Cardiac fibroblast (primary cell): ENCODE data around the gene NRGN.

Experiments used
- DNase-seq, 2 donors: peaks; one replicate each; pipeline versions ENCODE4 v3.0.0 to v3.0.0-alpha.2; 2010; ENCODE audit warnings: low read depth in 2 of 2
- H3K4me3 ChIP-seq, 2 donors: replicated peaks in 1 of 2; 1 replicate in 1 of 2; 2 replicates in 1 of 2; pipeline ENCODE4 v1.5.1; 2011; ENCODE audit warnings: low read depth in 2 of 2, low read length in 2 of 2, mild to moderate bottlenecking in 2 of 2, moderate library complexity in 1 of 2
- CTCF ChIP-seq: IDR thresholded peaks from one replicate; pipeline ENCODE4 v1.5.1; 2011; ENCODE audit warnings: low read depth, mild to moderate bottlenecking, low read length, inconsistent platforms

Gene NRGN

DNA sequence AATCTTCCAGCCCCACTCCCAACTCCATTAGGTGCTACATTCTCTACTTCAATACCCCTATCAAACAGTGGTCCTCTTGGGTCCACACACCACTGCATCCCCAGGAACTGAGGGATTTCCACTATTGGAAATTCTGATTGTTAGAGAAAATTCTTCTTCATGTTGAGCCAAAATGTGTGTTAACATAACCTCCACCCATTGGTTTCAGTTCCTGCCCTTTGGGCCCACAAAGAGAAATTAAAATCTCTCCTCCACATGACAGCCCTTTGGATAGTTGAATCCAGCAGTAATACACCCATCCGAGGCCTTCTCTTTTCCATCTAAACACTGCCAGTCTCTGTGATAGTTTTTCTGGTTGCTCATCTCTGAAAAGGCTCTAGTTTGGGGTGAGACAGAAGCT is 10.2 kb downstream of the NRGN start:
- no peak for DNase-seq
- TF ChIP-seq CTCF: no peak
- H3K4me3 ChIP-seq: no peak overlapping the region

DNA sequence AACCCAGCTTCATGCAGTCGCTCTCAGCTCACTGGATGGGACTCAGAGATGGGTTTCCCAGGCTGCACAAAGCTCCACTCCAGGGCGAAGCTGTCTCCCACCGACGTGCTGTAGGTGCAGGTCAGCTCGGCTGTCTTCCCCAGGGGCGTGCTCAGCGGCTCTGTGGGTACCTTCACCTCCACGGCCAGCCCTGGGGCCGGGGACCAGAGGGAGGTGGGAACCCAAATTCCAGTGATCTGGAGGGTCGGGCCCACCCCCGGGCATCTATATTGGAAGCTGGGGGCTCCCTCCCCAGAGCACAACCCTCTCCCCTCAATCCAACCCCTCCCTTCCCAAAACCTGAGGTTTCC is 11.6 kb downstream of the NRGN start:
- no peak for DNase-seq
- no peak for TF ChIP-seq CTCF
- H3K4me3 ChIP-seq: no peak overlapping the region

- DNase-seq: no peak
- no peak for TF ChIP-seq CTCF
These were observed 12.2 kb downstream of the NRGN start, which contains the start of gene VSIG2 for GRCh38 chr11:124751741-124752470. TSS of gene VSIG2 (minus strand) at chr11:124752255. CDS start at chr11:124752137, 118 bp downstream.

DNA sequence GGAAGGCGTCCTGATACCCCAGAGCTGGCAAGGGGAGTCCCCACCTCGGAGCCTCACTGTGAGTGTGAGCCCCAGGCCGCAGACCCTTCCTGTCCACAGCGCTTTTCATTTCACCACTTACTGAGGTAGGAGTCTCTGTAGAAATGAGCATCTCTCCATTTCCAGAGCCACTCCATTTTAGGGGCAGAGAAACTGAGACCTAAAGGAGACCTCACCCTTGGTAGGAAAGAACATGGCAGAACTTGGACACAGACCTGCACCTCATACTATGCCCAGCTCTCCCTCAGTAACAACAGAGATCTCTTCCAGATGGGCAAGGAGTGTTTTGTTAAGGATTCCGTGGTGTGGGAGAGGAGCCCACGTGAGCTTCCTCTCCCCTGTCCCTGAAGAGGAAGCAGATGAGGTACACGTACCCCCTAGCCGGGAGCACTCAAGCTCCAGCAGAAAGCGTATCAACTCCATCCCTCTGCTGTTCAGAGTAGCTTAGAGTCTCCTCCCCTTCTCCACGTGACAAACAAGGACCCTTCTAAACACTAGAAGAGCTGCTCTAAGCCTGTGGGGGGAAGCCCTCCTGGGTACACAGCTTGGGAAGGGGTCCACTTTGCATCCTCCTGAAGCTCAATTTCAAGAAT is 12.8 kb downstream of the NRGN start:
- DNase-seq: no peak
- no peak for TF ChIP-seq CTCF
- H3K4me3 ChIP-seq: no peak overlapping the region

More at GRCh38 chr11:124751741-124752470, 12.2 kb downstream of the NRGN start, which contains the start of gene VSIG2:
- H3K4me3 ChIP-seq: no peak within 1 kb of the TSS

GRCh38 chr11:124753205-124753604 is 13.5 kb downstream of the NRGN start:
- H3K4me3 ChIP-seq: no peak overlapping the region
- DNase-seq: no peak
- no peak for TF ChIP-seq CTCF

DNA sequence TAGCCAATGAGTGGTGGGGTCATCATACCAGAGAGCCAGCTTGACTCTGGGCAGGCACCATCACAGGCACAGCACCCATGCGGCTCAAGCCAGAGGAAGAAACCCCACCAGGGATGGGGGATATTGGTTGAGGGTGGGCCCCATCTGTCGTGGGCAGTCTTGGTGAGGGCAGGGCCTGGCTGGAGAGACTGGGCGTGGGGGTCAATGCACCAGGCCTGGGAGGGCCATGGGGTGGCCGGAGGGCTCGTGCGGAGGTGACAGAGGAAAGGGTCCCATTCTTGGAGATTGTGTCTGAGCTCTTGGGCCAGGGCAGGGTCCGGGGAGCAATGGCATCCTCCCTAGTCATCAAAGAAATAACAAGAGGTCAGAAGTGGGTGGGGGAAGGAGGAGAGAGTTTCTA is 13.9 kb downstream of the NRGN start:
- TF ChIP-seq CTCF: no peak
- DNase-seq: no peak
- no peak overlapping the region for H3K4me3 ChIP-seq

- no peak overlapping the region for H3K4me3 ChIP-seq
- DNase-seq: no peak
- no peak for TF ChIP-seq CTCF
These were observed 14.6 kb downstream of the NRGN start for GRCh38 chr11:124754309-124754708.
